ENCODE results near the gene TMPRSS11D. TPM values are rescaled to one million over a fixed set of nuclear protein-coding genes. Genes with fewer than 3 reads are reported as not detected.

Gene TMPRSS11D
- polyA plus RNA-seq, 2 of the 4 experiments (the other 2 are of a cell fraction): not detected

DNA sequence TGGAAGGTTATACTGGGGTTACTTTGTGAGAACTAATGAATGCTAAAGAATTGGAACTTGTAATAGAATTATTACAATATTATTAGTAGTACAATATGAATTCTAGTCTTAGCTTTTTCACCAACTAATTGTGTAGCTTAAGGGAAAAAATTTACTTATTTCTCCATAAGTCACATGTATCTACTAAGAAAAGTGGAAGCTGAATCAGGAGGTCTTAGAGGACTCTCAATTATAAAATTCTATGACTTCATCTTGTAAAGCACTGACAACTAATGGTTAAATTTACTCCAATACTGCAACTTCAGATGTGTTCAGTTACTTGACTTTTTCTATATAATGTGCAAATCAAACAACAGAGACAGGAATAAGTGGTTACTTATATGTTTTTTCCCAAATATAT lies 899 bp upstream of the TMPRSS11D start:
- ATAC-seq (no peak), DNase-seq (ENCODE audit: low read depth in 1 of 2, low spot score in 1 of 2) (no peak), FAIRE-seq (no peak)
- no peak overlapping the region for H3K27ac ChIP-seq
- no peak overlapping the region for H3K4me3 ChIP-seq
- H3K4me2 ChIP-seq: no peak overlapping the region
- no peak for TF ChIP-seq RFX5 (IDR thresholded peaks at IDR 0.05)
- no peak for TF ChIP-seq MYC (IDR thresholded peaks at IDR 0.05; ENCODE audit: borderline replicate concordance, low read length)
- TF ChIP-seq, protein P1, sequence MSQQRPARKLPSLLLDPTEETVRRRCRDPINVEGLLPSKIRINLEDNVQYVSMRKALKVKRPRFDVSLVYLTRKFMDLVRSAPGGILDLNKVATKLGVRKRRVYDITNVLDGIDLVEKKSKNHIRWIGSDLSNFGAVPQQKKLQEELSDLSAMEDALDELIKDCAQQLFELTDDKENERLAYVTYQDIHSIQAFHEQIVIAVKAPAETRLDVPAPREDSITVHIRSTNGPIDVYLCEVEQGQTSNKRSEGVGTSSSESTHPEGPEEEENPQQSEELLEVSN (IDR thresholded peaks at IDR 0.05; ENCODE audit: borderline replicate concordance, low read depth): no peak
- TF ChIP-seq HDAC2 (IDR thresholded peaks at IDR 0.05): no peak
- TF ChIP-seq FOSB (CRISPR knock-in tag; IDR thresholded peaks at IDR 0.05): no peak
- TF ChIP-seq HOXA7 (CRISPR knock-in tag; IDR thresholded peaks at IDR 0.05): no peak
- TF ChIP-seq EHMT2 (IDR thresholded peaks at IDR 0.05; ENCODE audit: low read depth): no peak
- TF ChIP-seq, protein P2, sequence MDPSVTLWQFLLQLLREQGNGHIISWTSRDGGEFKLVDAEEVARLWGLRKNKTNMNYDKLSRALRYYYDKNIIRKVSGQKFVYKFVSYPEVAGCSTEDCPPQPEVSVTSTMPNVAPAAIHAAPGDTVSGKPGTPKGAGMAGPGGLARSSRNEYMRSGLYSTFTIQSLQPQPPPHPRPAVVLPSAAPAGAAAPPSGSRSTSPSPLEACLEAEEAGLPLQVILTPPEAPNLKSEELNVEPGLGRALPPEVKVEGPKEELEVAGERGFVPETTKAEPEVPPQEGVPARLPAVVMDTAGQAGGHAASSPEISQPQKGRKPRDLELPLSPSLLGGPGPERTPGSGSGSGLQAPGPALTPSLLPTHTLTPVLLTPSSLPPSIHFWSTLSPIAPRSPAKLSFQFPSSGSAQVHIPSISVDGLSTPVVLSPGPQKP (IDR thresholded peaks at IDR 0.05; ENCODE audit: low read depth, low read length): no peak
- no peak for TF ChIP-seq JUNB (IDR thresholded peaks at IDR 0.05)
- TF ChIP-seq, protein P3, sequence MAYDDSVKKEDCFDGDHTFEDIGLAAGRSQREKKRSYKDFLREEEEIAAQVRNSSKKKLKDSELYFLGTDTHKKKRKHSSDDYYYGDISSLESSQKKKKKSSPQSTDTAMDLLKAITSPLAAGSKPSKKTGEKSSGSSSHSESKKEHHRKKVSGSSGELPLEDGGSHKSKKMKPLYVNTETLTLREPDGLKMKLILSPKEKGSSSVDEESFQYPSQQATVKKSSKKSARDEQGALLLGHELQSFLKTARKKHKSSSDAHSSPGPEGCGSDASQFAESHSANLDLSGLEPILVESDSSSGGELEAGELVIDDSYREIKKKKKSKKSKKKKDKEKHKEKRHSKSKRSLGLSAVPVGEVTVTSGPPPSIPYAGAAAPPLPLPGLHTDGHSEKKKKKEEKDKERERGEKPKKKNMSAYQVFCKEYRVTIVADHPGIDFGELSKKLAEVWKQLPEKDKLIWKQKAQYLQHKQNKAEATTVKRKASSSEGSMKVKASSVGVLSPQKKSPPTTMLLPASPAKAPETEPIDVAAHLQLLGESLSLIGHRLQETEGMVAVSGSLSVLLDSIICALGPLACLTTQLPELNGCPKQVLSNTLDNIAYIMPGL (CRISPR knock-in tag; IDR thresholded peaks at IDR 0.05; ENCODE audit: borderline replicate concordance): no peak
- no peak for TF ChIP-seq NR3C1 (IDR thresholded peaks at IDR 0.05)
- no peak for TF ChIP-seq POLR2AphosphoS2 (conservative IDR thresholded peaks at IDR 0.05; ENCODE audit: low read length)
- TF ChIP-seq JUN (IDR thresholded peaks at IDR 0.05): no peak
- TF ChIP-seq CBX8 (IDR thresholded peaks at IDR 0.05): no peak
- H3K9me3 ChIP-seq: no peaks in the 10 kb centered on the region
- ChIA-PET CTCF (no interaction called here), POLR2A (no interaction called here)
- no peaks in the 10 kb centered on the region for H3K4me1 ChIP-seq

DNA sequence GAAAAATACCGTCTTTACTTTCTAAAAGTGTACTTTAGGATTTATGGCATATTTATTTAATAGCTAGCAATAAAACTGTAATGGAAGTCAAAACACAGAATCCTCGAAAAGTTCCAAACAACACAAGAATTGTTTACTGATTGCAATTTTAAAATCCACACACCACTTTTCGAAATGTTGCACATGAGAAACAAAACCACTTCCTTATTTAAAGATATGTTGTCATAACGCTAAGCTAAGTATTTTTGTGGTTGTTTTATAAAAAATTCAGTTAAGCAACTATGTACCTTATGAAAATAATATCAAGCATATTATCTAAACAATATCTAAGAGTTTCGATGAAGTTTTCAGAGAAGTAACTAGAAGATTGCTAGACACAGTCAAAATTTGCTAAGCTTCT lies 344 bp downstream of the TMPRSS11D start:
- DNase-seq (ENCODE audit: low read depth in 1 of 2, low spot score in 1 of 2) (no peak), ATAC-seq (no peak), FAIRE-seq (no peak)
- Histone ChIP-seq H3K4me1 (no peaks in the 10 kb centered on the region), H3K4me2 (no peak overlapping the region), H3K27ac (no peak overlapping the region), H3K4me3 (no peak overlapping the region), H3K9me3 (no peaks in the 10 kb centered on the region)
- TF ChIP-seq CBX2 (IDR thresholded peaks at IDR 0.05; ENCODE audit: borderline replicate concordance, low read depth) (no peak), BHLHE40 (IDR thresholded peaks at IDR 0.05; ENCODE audit: low read depth, low read length) (no peak), MAFK (IDR thresholded peaks at IDR 0.05; ENCODE audit: partially characterized antibody) (no peak), MAZ (IDR thresholded peaks at IDR 0.05; ENCODE audit: borderline replicate concordance, low read depth, low read length) (no peak), RNF2 (IDR thresholded peaks at IDR 0.05; ENCODE audit: borderline replicate concordance, low read depth) (no peak), CEBPB (IDR thresholded peaks at IDR 0.05) (no peak), JUNB (IDR thresholded peaks at IDR 0.05) (no peak)
- TF ChIP-seq, protein P3 (CRISPR knock-in tag; IDR thresholded peaks at IDR 0.05; ENCODE audit: borderline replicate concordance): no peak
- TF ChIP-seq, protein P4, sequence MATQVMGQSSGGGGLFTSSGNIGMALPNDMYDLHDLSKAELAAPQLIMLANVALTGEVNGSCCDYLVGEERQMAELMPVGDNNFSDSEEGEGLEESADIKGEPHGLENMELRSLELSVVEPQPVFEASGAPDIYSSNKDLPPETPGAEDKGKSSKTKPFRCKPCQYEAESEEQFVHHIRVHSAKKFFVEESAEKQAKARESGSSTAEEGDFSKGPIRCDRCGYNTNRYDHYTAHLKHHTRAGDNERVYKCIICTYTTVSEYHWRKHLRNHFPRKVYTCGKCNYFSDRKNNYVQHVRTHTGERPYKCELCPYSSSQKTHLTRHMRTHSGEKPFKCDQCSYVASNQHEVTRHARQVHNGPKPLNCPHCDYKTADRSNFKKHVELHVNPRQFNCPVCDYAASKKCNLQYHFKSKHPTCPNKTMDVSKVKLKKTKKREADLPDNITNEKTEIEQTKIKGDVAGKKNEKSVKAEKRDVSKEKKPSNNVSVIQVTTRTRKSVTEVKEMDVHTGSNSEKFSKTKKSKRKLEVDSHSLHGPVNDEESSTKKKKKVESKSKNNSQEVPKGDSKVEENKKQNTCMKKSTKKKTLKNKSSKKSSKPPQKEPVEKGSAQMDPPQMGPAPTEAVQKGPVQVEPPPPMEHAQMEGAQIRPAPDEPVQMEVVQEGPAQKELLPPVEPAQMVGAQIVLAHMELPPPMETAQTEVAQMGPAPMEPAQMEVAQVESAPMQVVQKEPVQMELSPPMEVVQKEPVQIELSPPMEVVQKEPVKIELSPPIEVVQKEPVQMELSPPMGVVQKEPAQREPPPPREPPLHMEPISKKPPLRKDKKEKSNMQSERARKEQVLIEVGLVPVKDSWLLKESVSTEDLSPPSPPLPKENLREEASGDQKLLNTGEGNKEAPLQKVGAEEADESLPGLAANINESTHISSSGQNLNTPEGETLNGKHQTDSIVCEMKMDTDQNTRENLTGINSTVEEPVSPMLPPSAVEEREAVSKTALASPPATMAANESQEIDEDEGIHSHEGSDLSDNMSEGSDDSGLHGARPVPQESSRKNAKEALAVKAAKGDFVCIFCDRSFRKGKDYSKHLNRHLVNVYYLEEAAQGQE (IDR thresholded peaks at IDR 0.05): no peak
- TF ChIP-seq, protein P5, sequence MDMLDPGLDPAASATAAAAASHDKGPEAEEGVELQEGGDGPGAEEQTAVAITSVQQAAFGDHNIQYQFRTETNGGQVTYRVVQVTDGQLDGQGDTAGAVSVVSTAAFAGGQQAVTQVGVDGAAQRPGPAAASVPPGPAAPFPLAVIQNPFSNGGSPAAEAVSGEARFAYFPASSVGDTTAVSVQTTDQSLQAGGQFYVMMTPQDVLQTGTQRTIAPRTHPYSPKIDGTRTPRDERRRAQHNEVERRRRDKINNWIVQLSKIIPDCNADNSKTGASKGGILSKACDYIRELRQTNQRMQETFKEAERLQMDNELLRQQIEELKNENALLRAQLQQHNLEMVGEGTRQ (IDR thresholded peaks at IDR 0.05): no peak
- WGBS (ENCODE audit: missing lambda C conversion rate): 49% methylated on average over 5 of the region's 5 CpGs
- CTCF ChIA-PET: no interaction called here
- POLR2A ChIA-PET: no interaction called here
